ENCODE measurements around the gene LAMA2.

The LAMA2 gene

DNA sequence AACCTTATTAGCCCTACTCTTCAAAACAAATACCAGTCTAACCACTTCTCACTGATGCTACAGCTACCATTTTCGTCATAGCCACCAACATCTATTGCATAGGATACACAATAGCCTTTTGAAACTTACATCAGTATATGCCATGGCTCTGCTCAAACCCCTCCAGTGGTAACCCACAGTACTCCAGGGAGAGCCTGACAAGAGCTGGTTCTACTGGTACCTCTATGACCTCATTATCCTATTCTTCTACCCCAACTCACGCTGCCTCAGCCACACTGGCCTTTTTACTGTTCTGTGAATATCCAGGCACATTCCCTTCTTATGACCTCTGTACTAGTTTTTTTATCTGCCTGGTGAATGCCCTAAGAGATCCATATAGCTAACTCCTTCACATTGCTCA, 669.5 kb downstream of the LAMA2 start:
- DNase-seq = no peak

DNA sequence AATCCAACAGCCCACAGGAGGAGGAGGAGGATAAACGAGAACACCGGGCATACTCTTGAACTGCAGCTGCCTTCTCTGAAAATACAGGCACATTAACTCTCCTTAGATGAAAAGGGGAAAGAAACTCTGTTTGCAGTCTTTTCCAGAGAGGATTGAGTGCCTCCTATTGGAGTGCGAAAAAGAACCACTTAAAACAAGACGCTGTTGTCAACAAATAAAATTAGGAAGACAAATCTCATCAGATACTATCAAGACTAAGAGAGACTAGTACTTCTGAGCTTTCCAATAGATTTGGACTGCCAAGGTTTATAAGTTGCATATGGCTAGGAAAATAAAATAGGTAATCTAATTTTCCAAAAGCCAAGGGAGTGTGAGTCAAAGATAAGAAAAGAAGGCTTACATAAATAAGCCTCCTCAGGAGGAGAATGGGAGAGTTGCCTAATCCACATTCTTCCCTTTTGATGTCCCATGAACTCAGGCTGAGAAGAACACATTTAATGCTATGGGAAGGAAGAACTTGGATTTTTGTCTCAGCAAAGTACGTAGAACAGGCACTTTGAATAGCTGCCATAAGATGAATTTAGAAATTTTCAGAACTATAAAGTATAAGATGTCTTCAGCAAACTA, 672.4 kb downstream of the LAMA2 start:
- no peak for DNase-seq

DNA sequence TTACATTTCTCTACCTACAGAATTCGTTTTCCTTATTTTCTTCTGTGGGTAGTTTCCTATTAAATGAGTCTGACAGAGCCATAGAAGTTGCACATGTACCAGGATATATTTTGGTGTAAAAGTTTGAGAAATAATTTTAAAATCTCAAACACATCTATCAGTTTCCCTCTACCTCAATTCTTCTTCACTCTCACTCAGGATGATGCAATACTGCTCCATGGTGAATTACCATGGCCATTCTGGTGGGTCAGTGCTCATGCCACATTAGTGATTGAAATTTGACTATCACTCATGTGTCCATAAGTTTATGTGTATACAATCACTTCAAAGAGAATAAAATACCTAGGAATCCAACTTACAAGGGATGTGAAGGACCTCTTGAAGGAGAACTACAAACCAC, 675.3 kb downstream of the LAMA2 start:
- no peak for DNase-seq

DNA sequence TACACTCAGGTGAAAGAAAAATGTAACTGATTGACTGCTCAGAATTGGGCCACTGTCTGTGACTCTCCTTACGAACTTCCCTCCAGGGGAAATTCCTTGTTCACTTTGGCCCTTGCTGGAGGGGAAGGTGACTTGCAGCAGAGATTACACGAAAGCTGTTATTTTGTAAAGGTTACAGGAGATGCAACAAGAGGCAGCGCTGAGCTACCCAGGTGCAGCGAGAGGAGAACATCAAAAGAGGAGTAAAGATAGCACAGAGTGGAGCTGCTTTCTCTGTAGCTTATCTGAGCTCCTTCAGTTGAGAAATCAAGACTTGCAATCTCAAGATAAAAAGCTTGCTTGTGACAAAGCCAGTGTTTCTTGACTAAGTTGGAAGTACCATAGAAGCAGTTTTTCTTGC, 682.4 kb downstream of the LAMA2 start:
- no peak for DNase-seq

DNA sequence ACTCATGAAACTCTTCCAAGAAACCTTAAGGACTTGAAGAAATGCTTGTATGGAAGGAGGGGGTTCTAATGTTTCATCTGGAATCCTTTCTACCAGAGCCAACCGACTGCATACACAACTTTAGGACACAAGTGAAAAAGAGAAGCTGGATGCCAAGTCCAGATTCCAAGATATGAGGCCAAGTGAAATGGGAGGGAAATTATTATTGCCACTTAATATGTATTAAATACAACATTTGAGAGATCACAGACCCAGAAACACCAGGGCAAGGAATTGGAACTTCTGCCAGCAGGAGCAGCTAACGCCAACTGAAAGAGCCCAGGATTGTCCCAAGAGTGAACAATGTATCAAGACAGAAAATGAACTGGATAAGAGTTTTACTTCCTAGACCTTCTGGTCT, 682.9 kb downstream of the LAMA2 start:
- no peak for DNase-seq

All from NCI-H1048 (cell line).